ENCODE results near the gene M1AP.

Gene M1AP

GRCh38 chr2:74529357-74530238 is 118.5 kb downstream of the M1AP start, which contains the start of the genes AUP1 and HTRA2:
Gene AUP1 (minus strand): TSS chr2:74529706. CDS start chr2:74529629, 77 bp downstream.
Gene HTRA2 (plus strand): TSS chr2:74529933. CDS start chr2:74530007, 74 bp downstream.
- H3K4me1 ChIP-seq (ENCODE audit: control insufficient read depth in 2 of 2, insufficient read depth in 2 of 2, low read length in 2 of 2) = peaks cover 32 to 33% of the 10 kb centered on the region in 2 donors
- no peaks in the 10 kb centered on the region for H3K27me3 ChIP-seq (ENCODE audit: control insufficient read depth in 2 of 2, insufficient read depth in 2 of 2, low read length in 2 of 2)
- peak within 1 kb of the TSS; percentile 94 to 97 for H3K4me3 ChIP-seq (ENCODE audit: low read length in 2 of 2)
- peak within 1 kb of the TSS; percentile 87 to 90 for H3K27ac ChIP-seq (ENCODE audit: low read depth in 2 of 2, low read length in 2 of 2)
- H3K36me3 ChIP-seq (ENCODE audit: control insufficient read depth in 2 of 2, insufficient read depth in 2 of 2, low read length in 2 of 2) = peaks cover 18 to 37% of the 10 kb centered on the region in 2 donors
- no peaks in the 10 kb centered on the region for H3K9me3 ChIP-seq (ENCODE audit: control insufficient read depth in 2 of 2, low read length in 2 of 2)
- peak within 1 kb of the TSS; percentile 88 to 96 for H3K9ac ChIP-seq (ENCODE audit: low read depth in 1 of 2, low read length in 2 of 2)

GRCh38 chr2:74528600-74529356 is 119.4 kb downstream of the M1AP start:
- Histone ChIP-seq H3K27ac (ENCODE audit: low read depth in 2 of 2, low read length in 2 of 2) (peak overlapping the region; percentile 87 to 90), H3K4me1 (ENCODE audit: control insufficient read depth in 2 of 2, insufficient read depth in 2 of 2, low read length in 2 of 2) (peaks cover 32 to 33% of the 10 kb centered on the region in 2 donors), H3K9me3 (ENCODE audit: control insufficient read depth in 2 of 2, low read length in 2 of 2) (no peaks in the 10 kb centered on the region), H3K9ac (ENCODE audit: low read depth in 1 of 2, low read length in 2 of 2) (peak overlapping the region; percentile 88 to 96), H3K36me3 (ENCODE audit: control insufficient read depth in 2 of 2, insufficient read depth in 2 of 2, low read length in 2 of 2) (peaks cover 18 to 37% of the 10 kb centered on the region in 2 donors), H3K27me3 (ENCODE audit: control insufficient read depth in 2 of 2, insufficient read depth in 2 of 2, low read length in 2 of 2) (no peaks in the 10 kb centered on the region), H3K4me3 (ENCODE audit: low read length in 2 of 2) (peak overlapping the region; percentile 94 to 97)

- no peak overlapping the region for H3K9ac ChIP-seq (ENCODE audit: low read depth in 1 of 2, low read length in 2 of 2)
- H3K9me3 ChIP-seq (ENCODE audit: control insufficient read depth in 2 of 2, low read length in 2 of 2) = no peaks in the 10 kb centered on the region
- H3K27ac ChIP-seq (ENCODE audit: low read depth in 2 of 2, low read length in 2 of 2) = no peak overlapping the region
- H3K36me3 ChIP-seq (ENCODE audit: control insufficient read depth in 2 of 2, insufficient read depth in 2 of 2, low read length in 2 of 2) = peaks cover 16 to 31% of the 10 kb centered on the region in 2 donors
- no peaks in the 10 kb centered on the region for H3K27me3 ChIP-seq (ENCODE audit: control insufficient read depth in 2 of 2, insufficient read depth in 2 of 2, low read length in 2 of 2)
- peaks cover 32 to 33% of the 10 kb centered on the region in 2 donors for H3K4me1 ChIP-seq (ENCODE audit: control insufficient read depth in 2 of 2, insufficient read depth in 2 of 2, low read length in 2 of 2)
- peak overlapping the region in 1 of 2 donors; percentile 97 for H3K4me3 ChIP-seq (ENCODE audit: low read length in 2 of 2)
These were observed 120.4 kb downstream of the M1AP start for GRCh38 chr2:74527741-74528140.

- H3K9ac ChIP-seq (ENCODE audit: low read depth in 1 of 2, low read length in 2 of 2) = no peak overlapping the region
- H3K4me3 ChIP-seq (ENCODE audit: low read length in 2 of 2) = no peak overlapping the region
- H3K4me1 ChIP-seq (ENCODE audit: control insufficient read depth in 2 of 2, insufficient read depth in 2 of 2, low read length in 2 of 2) = peaks cover 32 to 33% of the 10 kb centered on the region in 2 donors
- peaks cover 12 to 30% of the 10 kb centered on the region in 2 donors for H3K36me3 ChIP-seq (ENCODE audit: control insufficient read depth in 2 of 2, insufficient read depth in 2 of 2, low read length in 2 of 2)
- H3K27ac ChIP-seq (ENCODE audit: low read depth in 2 of 2, low read length in 2 of 2) = no peak overlapping the region
- no peaks in the 10 kb centered on the region for H3K27me3 ChIP-seq (ENCODE audit: control insufficient read depth in 2 of 2, insufficient read depth in 2 of 2, low read length in 2 of 2)
- no peaks in the 10 kb centered on the region for H3K9me3 ChIP-seq (ENCODE audit: control insufficient read depth in 2 of 2, low read length in 2 of 2)
These were observed 121.4 kb downstream of the M1AP start for GRCh38 chr2:74526649-74527230.

- H3K4me1 ChIP-seq (ENCODE audit: control insufficient read depth in 2 of 2, insufficient read depth in 2 of 2, low read length in 2 of 2) = peaks cover 26 to 28% of the 10 kb centered on the region in 2 donors
- H3K9ac ChIP-seq (ENCODE audit: low read depth in 1 of 2, low read length in 2 of 2) = peak within 1 kb of the TSS; percentile 65 to 74
- peaks cover 12 to 30% of the 10 kb centered on the region in 2 donors for H3K36me3 ChIP-seq (ENCODE audit: control insufficient read depth in 2 of 2, insufficient read depth in 2 of 2, low read length in 2 of 2)
- H3K27ac ChIP-seq (ENCODE audit: low read depth in 2 of 2, low read length in 2 of 2) = peak within 1 kb of the TSS; percentile 76 to 82
- no peaks in the 10 kb centered on the region for H3K9me3 ChIP-seq (ENCODE audit: control insufficient read depth in 2 of 2, low read length in 2 of 2)
- H3K27me3 ChIP-seq (ENCODE audit: control insufficient read depth in 2 of 2, insufficient read depth in 2 of 2, low read length in 2 of 2) = no peaks in the 10 kb centered on the region
- H3K4me3 ChIP-seq (ENCODE audit: low read length in 2 of 2) = peak within 1 kb of the TSS; percentile 65 to 69
These were observed 122.1 kb downstream of the M1AP start, which contains the start of gene DQX1 for GRCh38 chr2:74525717-74526648. Gene DQX1 (minus strand): TSS chr2:74526231. CDS start chr2:74525729, 502 bp downstream.

- Histone ChIP-seq H3K4me3 (ENCODE audit: low read length in 2 of 2) (peak overlapping the region; percentile 65 to 69), H3K9me3 (ENCODE audit: control insufficient read depth in 2 of 2, low read length in 2 of 2) (no peaks in the 10 kb centered on the region), H3K27ac (ENCODE audit: low read depth in 2 of 2, low read length in 2 of 2) (peak overlapping the region; percentile 76 to 82), H3K36me3 (ENCODE audit: control insufficient read depth in 2 of 2, insufficient read depth in 2 of 2, low read length in 2 of 2) (peaks cover 12 to 30% of the 10 kb centered on the region in 2 donors), H3K4me1 (ENCODE audit: control insufficient read depth in 2 of 2, insufficient read depth in 2 of 2, low read length in 2 of 2) (peaks cover 20 to 23% of the 10 kb centered on the region in 2 donors), H3K9ac (ENCODE audit: low read depth in 1 of 2, low read length in 2 of 2) (peak overlapping the region in 1 of 2 donors; percentile 74), H3K27me3 (ENCODE audit: control insufficient read depth in 2 of 2, insufficient read depth in 2 of 2, low read length in 2 of 2) (no peaks in the 10 kb centered on the region)
These were observed 123.0 kb downstream of the M1AP start for GRCh38 chr2:74524955-74525716.

GRCh38 chr2:74524005-74524404 is 124.1 kb downstream of the M1AP start:
- Histone ChIP-seq H3K27me3 (ENCODE audit: control insufficient read depth in 2 of 2, insufficient read depth in 2 of 2, low read length in 2 of 2) (peaks cover 0 to 5% of the 10 kb centered on the region in 2 donors), H3K36me3 (ENCODE audit: control insufficient read depth in 2 of 2, insufficient read depth in 2 of 2, low read length in 2 of 2) (peaks cover 12 to 32% of the 10 kb centered on the region in 2 donors), H3K4me3 (ENCODE audit: low read length in 2 of 2) (no peak overlapping the region), H3K9me3 (ENCODE audit: control insufficient read depth in 2 of 2, low read length in 2 of 2) (no peaks in the 10 kb centered on the region), H3K4me1 (ENCODE audit: control insufficient read depth in 2 of 2, insufficient read depth in 2 of 2, low read length in 2 of 2) (peaks cover 20% of the 10 kb centered on the region in 2 donors), H3K27ac (ENCODE audit: low read depth in 2 of 2, low read length in 2 of 2) (no peak overlapping the region), H3K9ac (ENCODE audit: low read depth in 1 of 2, low read length in 2 of 2) (no peak overlapping the region)

GRCh38 chr2:74522516-74522915 is 125.6 kb downstream of the M1AP start:
- no peaks in the 10 kb centered on the region for H3K9me3 ChIP-seq (ENCODE audit: control insufficient read depth in 2 of 2, low read length in 2 of 2)
- H3K4me3 ChIP-seq (ENCODE audit: low read length in 2 of 2) = no peak overlapping the region
- H3K27ac ChIP-seq (ENCODE audit: low read depth in 2 of 2, low read length in 2 of 2) = no peak overlapping the region
- H3K4me1 ChIP-seq (ENCODE audit: control insufficient read depth in 2 of 2, insufficient read depth in 2 of 2, low read length in 2 of 2) = peaks cover 9 to 10% of the 10 kb centered on the region in 2 donors
- H3K9ac ChIP-seq (ENCODE audit: low read depth in 1 of 2, low read length in 2 of 2) = no peak overlapping the region
- H3K27me3 ChIP-seq (ENCODE audit: control insufficient read depth in 2 of 2, insufficient read depth in 2 of 2, low read length in 2 of 2) = peaks cover 0 to 15% of the 10 kb centered on the region in 2 donors
- peaks cover 12 to 22% of the 10 kb centered on the region in 2 donors for H3K36me3 ChIP-seq (ENCODE audit: control insufficient read depth in 2 of 2, insufficient read depth in 2 of 2, low read length in 2 of 2)

Measured in mucosa of rectum (tissue), 2 donors.